A673 (cell line): ENCODE results near the gene TRIM59. TPM values are rescaled to one million over a fixed set of nuclear protein-coding genes. Genes with fewer than 3 reads are reported as not detected.

Experiments
- BruUV-seq: library from RNA; stranded (reverse); fragments of 400-500 nt; replicated peaks from 2 replicates; lab custom pipeline; 2021; lab: Mats Ljungman, UMichigan
- CTCF ChIA-PET: fragments of 300-600 bp; sonication (Branson Sonifier 250); formaldehyde crosslinking; loops from one replicate; lab custom pipeline; 2022; ENCODE audit warnings: antibody characterized with exemption; lab: Charles Lee
- POLR2A ChIA-PET: fragments of 300-600 bp; sonication (Branson Sonifier 250); formaldehyde crosslinking; loops from one replicate; lab custom pipeline; 2022; ENCODE audit warnings: antibody characterized with exemption; ENCODE audit not compliant: low non-redundant PET; lab: Charles Lee
- DNase-seq: peaks from one replicate; pipeline ENCODE4 v3.0.0-alpha.2; 2015; ENCODE audit warnings: low spot score
- H3K27ac ChIP-seq: fragments of 200-600 bp; sonication (generic); 2 replicates; pipeline ENCODE4 v1.5.1; 2016; ENCODE audit warnings: mixed run types, low read depth, mild to moderate bottlenecking, mixed read lengths, antibody characterized with exemption, low read length; ENCODE audit not compliant: poor library complexity, severe bottlenecking
- H3K27me3 ChIP-seq: fragments of 200-600 bp; sonication (generic); replicated peaks from 2 replicates; pipeline ENCODE4 v1.6.1; 2017; ENCODE audit warnings: mixed run types, low read depth, mild to moderate bottlenecking, mixed read lengths, antibody characterized with exemption, low read length; ENCODE audit not compliant: insufficient read depth, poor library complexity
- H3K36me3 ChIP-seq: fragments of 200-600 bp; sonication (generic); 2 replicates; pipeline ENCODE4 v1.6.1; 2016; ENCODE audit warnings: mixed run types, mild to moderate bottlenecking, mixed read lengths, antibody characterized with exemption, low read length; ENCODE audit not compliant: insufficient read depth, poor library complexity, severe bottlenecking
- H3K4me1 ChIP-seq: fragments of 200-600 bp; sonication (generic); 2 replicates; pipeline ENCODE4 v1.6.1; 2017; ENCODE audit warnings: mixed run types, mild to moderate bottlenecking, mixed read lengths, antibody characterized with exemption, low read length; ENCODE audit not compliant: insufficient read depth, poor library complexity, severe bottlenecking
- H3K4me3 ChIP-seq: fragments of 200-600 bp; sonication (generic); 2 replicates; pipeline ENCODE4 v1.5.1; 2016; ENCODE audit warnings: low read depth, mixed run types, mild to moderate bottlenecking, mixed read lengths, low read length; ENCODE audit not compliant: poor library complexity, severe bottlenecking
- H3K9me3 ChIP-seq: fragments of 200-600 bp; sonication (generic); 2 replicates; pipeline ENCODE4 v1.6.1; 2016; ENCODE audit warnings: mixed run types, low read depth, mild to moderate bottlenecking, mixed read lengths, antibody characterized with exemption, low read length; ENCODE audit not compliant: poor library complexity, severe bottlenecking
- CTCF ChIP-seq: fragments of 300-800, 200-600 bp; sonication (generic); conservative IDR thresholded peaks from 2 replicates; pipeline ENCODE4 v1.5.1; 2017; ENCODE audit warnings: low read depth, mild to moderate bottlenecking, antibody characterized with exemption, low read length, moderate library complexity, mixed read lengths
- EZH2 ChIP-seq: fragments of 200-600 bp; sonication (generic); IDR thresholded peaks from 2 replicates; pipeline ENCODE4 v1.6.1; 2017; ENCODE audit warnings: borderline replicate concordance, low read depth, mild to moderate bottlenecking, mixed read lengths, antibody characterized with exemption, low read length; ENCODE audit not compliant: poor library complexity, severe bottlenecking
- intact Hi-C: fragments of 100-400 bp; cut with micrococcal nuclease; formaldehyde crosslinking; loops from one replicate; pipeline ENCODE4 v1.10.0; 2022; ENCODE audit not compliant: unreplicated experiment
- total RNA-seq: library from RNA; stranded (reverse); gene quantifications from 2 replicates; pipeline ENCODE4 v1.2.3, GENCODE V29; 2021

TRIM59 gene
- total RNA-seq, 1 experiment from 2014 or later, result 15.3 TPM

- no peak for TF ChIP-seq CTCF
- TF ChIP-seq EZH2, result no peak
- no TSS peak for BruUV-seq
- DNase-seq, result no peak
- H3K4me1 ChIP-seq, result no peaks in the 10 kb centered on the region
- H3K36me3 ChIP-seq, result no peaks in the 10 kb centered on the region
- intact Hi-C loops, result no loop called here
- POLR2A ChIA-PET, result no interaction called here
- no peaks in the 10 kb centered on the region for H3K9me3 ChIP-seq
- H3K27me3 ChIP-seq, result no peaks in the 10 kb centered on the region
- H3K4me3 ChIP-seq, result no peak overlapping the region
- CTCF ChIA-PET, result no interaction called here
- H3K27ac ChIP-seq, result no peak overlapping the region
These were observed 31.3 kb upstream of the TRIM59 start for GRCh38 chr3:160480931-160481330.

- Histone ChIP-seq H3K4me3 (no peak overlapping the region), H3K27ac (no peak overlapping the region), H3K9me3 (no peaks in the 10 kb centered on the region), H3K36me3 (no peaks in the 10 kb centered on the region), H3K27me3 (no peaks in the 10 kb centered on the region), H3K4me1 (no peaks in the 10 kb centered on the region)
- POLR2A ChIA-PET, result no interaction called here
- DNase-seq, result no peak
- no TSS peak for BruUV-seq
- CTCF ChIA-PET, result no interaction called here
- intact Hi-C loops, result no loop called here
- TF ChIP-seq EZH2 (no peak), CTCF (no peak)
These were observed 29.8 kb upstream of the TRIM59 start for GRCh38 chr3:160479376-160479775.

GRCh38 chr3:160478338-160478737, 28.8 kb upstream of the TRIM59 start:
- H3K36me3 ChIP-seq, result no peaks in the 10 kb centered on the region
- ChIA-PET CTCF (no interaction called here), POLR2A (no interaction called here)
- H3K27ac ChIP-seq, result no peak overlapping the region
- no peaks in the 10 kb centered on the region for H3K27me3 ChIP-seq
- no TSS peak for BruUV-seq
- no peak overlapping the region for H3K4me3 ChIP-seq
- TF ChIP-seq EZH2, result no peak
- TF ChIP-seq CTCF, result no peak
- no peaks in the 10 kb centered on the region for H3K9me3 ChIP-seq
- DNase-seq, result no peak
- no peaks in the 10 kb centered on the region for H3K4me1 ChIP-seq
- intact Hi-C loops, result no loop called here
